ENCODE results near the gene RPGRIP1L. TPM values are rescaled to one million over a fixed set of nuclear protein-coding genes. Genes with fewer than 3 reads are reported as not detected.

The RPGRIP1L gene
- total and polyA plus RNA-seq, 9 of the 15 experiments (the other 6 are each of a cell fraction or from before 2014, with no cell fraction given): 3.2 to 7.7 (median 5.8) TPM

DNA sequence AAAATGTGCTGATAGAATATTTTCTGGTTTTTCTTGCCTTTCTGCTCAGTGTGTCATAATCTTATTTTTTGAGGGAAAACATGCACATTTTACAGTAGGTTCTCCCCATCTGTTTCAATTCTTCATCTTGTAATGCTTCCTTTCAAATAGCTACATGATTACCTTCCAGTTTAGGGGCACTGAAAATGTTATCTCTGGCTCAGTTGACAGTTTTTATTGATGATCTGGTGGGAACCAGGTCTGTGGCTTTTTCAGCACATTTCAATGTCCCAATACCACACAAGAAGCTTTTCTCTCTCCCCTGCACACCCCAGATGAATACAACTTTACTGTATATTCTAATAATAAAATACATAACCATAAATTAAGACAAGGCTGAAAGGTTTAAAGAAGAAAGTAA is 36.8 kb upstream of the RPGRIP1L start:
- DNase-seq (ENCODE audit: extremely low read depth in 1 of 4, low spot score in 3 of 4): no peak
- Histone ChIP-seq H3K4me2 (ENCODE audit: insufficient read depth, low read length) (no peak overlapping the region), H3K9ac (ENCODE audit: insufficient read depth in 1 of 2, low read depth in 2 of 2, low read length in 2 of 2) (no peak overlapping the region), H3K9me3 (replicated peaks; ENCODE audit: control insufficient read depth, insufficient read depth, low read depth, low read length) (no peaks in the 10 kb centered on the region), H4K20me1 (replicated peaks; ENCODE audit: control insufficient read depth, insufficient read depth, low read length) (peaks cover 3% of the 10 kb centered on the region; the same call in 1 of the 2 replicates), H3K27ac (ENCODE audit: extremely low read depth, low read depth, low read length) (no peak overlapping the region), H3K9me1 (ENCODE audit: control insufficient read depth, insufficient read depth, low read length) (no peaks in the 10 kb centered on the region), H2AFZ (ENCODE audit: low read depth, low read length) (no peak overlapping the region), H3K27me3 (ENCODE audit: control insufficient read depth in 2 of 2, insufficient read depth in 2 of 2, low read length in 2 of 2) (no peaks in the 10 kb centered on the region), H3K36me3 (ENCODE audit: control insufficient read depth, insufficient read depth, low read length) (no peaks in the 10 kb centered on the region), H3K4me3 (no peak overlapping the region), H3K4me1 (replicated peaks in 1 of 2; ENCODE audit: control insufficient read depth in 2 of 2, insufficient read depth in 2 of 2, low read length in 2 of 2) (peaks cover 0 to 3% of the 10 kb centered on the region in 2 experiments; a peak in 1 of 5 replicates), H3K79me2 (ENCODE audit: control insufficient read depth, insufficient read depth, low read length) (no peaks in the 10 kb centered on the region)
- ATAC-seq: no peak
- peak; percentile 37 for TF ChIP-seq MEIS2 (IDR thresholded peaks at IDR 0.05; ENCODE audit: partially characterized antibody)
- TF ChIP-seq, protein P1, sequence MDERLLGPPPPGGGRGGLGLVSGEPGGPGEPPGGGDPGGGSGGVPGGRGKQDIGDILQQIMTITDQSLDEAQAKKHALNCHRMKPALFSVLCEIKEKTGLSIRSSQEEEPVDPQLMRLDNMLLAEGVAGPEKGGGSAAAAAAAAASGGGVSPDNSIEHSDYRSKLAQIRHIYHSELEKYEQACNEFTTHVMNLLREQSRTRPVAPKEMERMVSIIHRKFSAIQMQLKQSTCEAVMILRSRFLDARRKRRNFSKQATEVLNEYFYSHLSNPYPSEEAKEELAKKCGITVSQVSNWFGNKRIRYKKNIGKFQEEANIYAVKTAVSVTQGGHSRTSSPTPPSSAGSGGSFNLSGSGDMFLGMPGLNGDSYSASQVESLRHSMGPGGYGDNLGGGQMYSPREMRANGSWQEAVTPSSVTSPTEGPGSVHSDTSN (CRISPR knock-in tag; IDR thresholded peaks at IDR 0.05; ENCODE audit: low read depth): no peak
- TF ChIP-seq, protein P1 (tag; conservative IDR thresholded peaks at IDR 0.05; ENCODE audit: low read depth): 0 out of 2 replicates have a peak, but pooled peaks have one; percentile 42
- no peak for TF ChIP-seq IFI16 (CRISPR knock-in tag; IDR thresholded peaks at IDR 0.05)
- no peak for FAIRE-seq
- in situ Hi-C loops (cut with MboI) (no loop called here), intact Hi-C loops (cut with micrococcal nuclease) (no loop called here)
- POLR2A ChIA-PET: no interaction called here
- CTCF ChIA-PET (ENCODE audit: low intra/inter-chr PET ratio): no interaction called here
- BruUV-seq (replicated peaks): no TSS peak
